ENCODE results near the gene ATP8A2. TPM values are rescaled to one million over a fixed set of nuclear protein-coding genes. Genes with fewer than 3 reads are reported as not detected.
A peak's percentile ranks its signal among the peaks of the same experiment; 100 is the strongest.

Gene ATP8A2
- total and polyA plus RNA-seq, 12 donors: under 0.01 to 0.18 (median 0.10) TPM; not detected in 3

- ATAC-seq (no peak), DNase-seq (no peak)
- H3K4me1 ChIP-seq: peaks cover 0 to 14% (median 5%) of the 10 kb centered on the region in 9 donors
- TF ChIP-seq CTCF (IDR thresholded peaks at IDR 0.05): no peak
- WGBS, 2 donors: 96% methylated on average over 11 of the region's 11 CpGs
- no peaks in the 10 kb centered on the region for H3K36me3 ChIP-seq
- intact Hi-C loops (cut with DNase I): no loop called here
- H3K27ac ChIP-seq: no peak overlapping the region
- no peaks in the 10 kb centered on the region for H3K9me3 ChIP-seq
- no peak overlapping the region for H3K4me3 ChIP-seq
- peaks cover 0 to 34% (median 21%) of the 10 kb centered on the region in 7 donors for H3K27me3 ChIP-seq
Measured at GRCh38 chr13:25871389-25872125, 499.8 kb downstream of the ATP8A2 start.

GRCh38 chr13:25872481-25873241, 500.9 kb downstream of the ATP8A2 start:
- Histone ChIP-seq H3K4me3 (no peak overlapping the region), H3K36me3 (no peaks in the 10 kb centered on the region), H3K9me3 (no peaks in the 10 kb centered on the region), H3K27me3 (peaks cover 0 to 29% (median 14%) of the 10 kb centered on the region in 7 donors), H3K4me1 (peaks cover 0 to 14% (median 5%) of the 10 kb centered on the region in 9 donors), H3K27ac (no peak overlapping the region)
- TF ChIP-seq CTCF (IDR thresholded peaks at IDR 0.05): no peak
- intact Hi-C loops (cut with DNase I): no loop called here
- DNase-seq (no peak), ATAC-seq (peak in 3 of 8 donors; percentile 31 to 80 (median 49))
- 42 to 52% methylated on average over 7 of the region's 7 CpGs for WGBS, 2 donors

GRCh38 chr13:25873242-25873612, 501.5 kb downstream of the ATP8A2 start:
- H3K27ac ChIP-seq: no peak overlapping the region
- H3K27me3 ChIP-seq: peaks cover 0 to 29% (median 11%) of the 10 kb centered on the region in 7 donors
- H3K9me3 ChIP-seq: no peaks in the 10 kb centered on the region
- no peak overlapping the region for H3K4me3 ChIP-seq
- H3K4me1 ChIP-seq: peaks cover 0 to 14% (median 5%) of the 10 kb centered on the region in 9 donors
- no peak for TF ChIP-seq CTCF (IDR thresholded peaks at IDR 0.05)
- ATAC-seq (no peak), DNase-seq (no peak)
- WGBS, 2 donors: 48 to 57% methylated on average over 2 of the region's 2 CpGs
- H3K36me3 ChIP-seq: no peaks in the 10 kb centered on the region
- intact Hi-C loops (cut with DNase I): no loop called here

- ATAC-seq: no peak
Measured at GRCh38 chr13:25874064-25874737, 502.4 kb downstream of the ATP8A2 start.

More at GRCh38 chr13:25874064-25874737, 502.4 kb downstream of the ATP8A2 start:
- peaks cover 0 to 30% (median 8%) of the 10 kb centered on the region in 7 donors for H3K27me3 ChIP-seq
- 78 to 81% methylated on average over 11 of the region's 11 CpGs for WGBS, 2 donors
- intact Hi-C loops (cut with DNase I): no loop called here
- no peak overlapping the region for H3K27ac ChIP-seq
- H3K36me3 ChIP-seq: no peaks in the 10 kb centered on the region
- no peak for DNase-seq
- TF ChIP-seq CTCF (IDR thresholded peaks at IDR 0.05): no peak
- peaks cover 0 to 14% (median 5%) of the 10 kb centered on the region in 9 donors for H3K4me1 ChIP-seq
- no peak overlapping the region for H3K4me3 ChIP-seq
- H3K9me3 ChIP-seq: no peaks in the 10 kb centered on the region
